ENCODE data around the gene C20orf202. TPM values are rescaled to one million over a fixed set of nuclear protein-coding genes. Genes with fewer than 3 reads are reported as not detected.

The C20orf202 gene
- under 1 TPM in 1 of 5 experiments, not detected in 4; 0.22 TPM for total RNA-seq
- under 1 TPM in 1 of 2 donors, not detected in 1; 0.22 TPM for polyA plus RNA-seq
- total RNA-seq, result not detected

GRCh38 chr20:1202762-1203504 lies at the start of gene C20orf202:
Gene C20orf202 (plus strand): TSS chr20:1203454. CDS start chr20:1203586, 132 bp downstream.
- H3K27ac ChIP-seq (ENCODE audit: low read depth, low read length), result no peak within 1 kb of the TSS
- H3K27me3 Mint-ChIP-seq, result peaks cover 0 to 5% (median 0%) of the 10 kb centered on the region in 5 donors
- no peaks in the 10 kb centered on the region for H3K4me1 ChIP-seq (ENCODE audit: control insufficient read depth in 2 of 2, insufficient read depth in 2 of 2, low read length in 2 of 2)
- no peak within 1 kb of the TSS for H3K27ac Mint-ChIP-seq
- intact Hi-C loops (cut with micrococcal nuclease), result no loop called here
- H3K4me3 ChIP-seq (ENCODE audit: low read length), result no peak within 1 kb of the TSS
- no peaks in the 10 kb centered on the region for H3K36me3 ChIP-seq (ENCODE audit: control insufficient read depth in 2 of 3, insufficient read depth in 3 of 3, low read length in 3 of 3)
- ChIA-PET CTCF (no interaction called here), POLR2A (no interaction called here)
- DNase-seq (no peak), ATAC-seq (no peak)
- H3K27me3 ChIP-seq (ENCODE audit: control insufficient read depth in 2 of 2, insufficient read depth in 2 of 2, low read length in 2 of 2), result no peaks in the 10 kb centered on the region
- no peaks in the 10 kb centered on the region for H3K9me3 Mint-ChIP-seq
- no peaks in the 10 kb centered on the region for H3K36me3 Mint-ChIP-seq
- no peaks in the 10 kb centered on the region for H3K9me3 ChIP-seq (ENCODE audit: control insufficient read depth in 2 of 3, low read length in 3 of 3)
- no peak within 1 kb of the TSS for H3K4me3 Mint-ChIP-seq
- H3K4me1 Mint-ChIP-seq, result peaks cover 2 to 18% (median 9%) of the 10 kb centered on the region in 7 donors

GRCh38 chr20:1154226-1154625 lies 49.0 kb upstream of the C20orf202 start:
- no peaks in the 10 kb centered on the region for H3K27me3 ChIP-seq (ENCODE audit: control insufficient read depth in 2 of 2, insufficient read depth in 2 of 2, low read length in 2 of 2)
- Mint-ChIP-seq H3K36me3 (peaks cover 37 to 72% (median 67%) of the 10 kb centered on the region in 5 donors), H3K9me3 (peaks cover 0 to 18% (median 3%) of the 10 kb centered on the region in 11 donors), H3K27me3 (no peaks in the 10 kb centered on the region), H3K4me3 (no peak overlapping the region), H3K27ac (no peak overlapping the region), H3K4me1 (peaks cover 3 to 24% (median 14%) of the 10 kb centered on the region in 7 donors)
- ChIA-PET CTCF (no interaction called here), POLR2A (no interaction called here)
- no peaks in the 10 kb centered on the region for H3K9me3 ChIP-seq (ENCODE audit: control insufficient read depth in 2 of 3, low read length in 3 of 3)
- no peak for ATAC-seq
- intact Hi-C loops (cut with micrococcal nuclease), result no loop called here
- H3K27ac ChIP-seq (ENCODE audit: low read depth, low read length), result no peak overlapping the region
- H3K36me3 ChIP-seq (ENCODE audit: control insufficient read depth in 2 of 3, insufficient read depth in 3 of 3, low read length in 3 of 3), result peaks cover 0 to 45% (median 4%) of the 10 kb centered on the region in 3 experiments
- no peak overlapping the region for H3K4me3 ChIP-seq (ENCODE audit: low read length)
- DNase-seq, result no peak
- no peaks in the 10 kb centered on the region for H3K4me1 ChIP-seq (ENCODE audit: control insufficient read depth in 2 of 2, insufficient read depth in 2 of 2, low read length in 2 of 2)

- intact Hi-C loops (cut with micrococcal nuclease), result no loop called here
- Mint-ChIP-seq H3K27ac (no peak overlapping the region), H3K4me3 (no peak overlapping the region), H3K36me3 (peaks cover 37 to 73% (median 67%) of the 10 kb centered on the region in 5 donors), H3K4me1 (peaks cover 3 to 24% (median 14%) of the 10 kb centered on the region in 7 donors), H3K27me3 (no peaks in the 10 kb centered on the region), H3K9me3 (peaks cover 0 to 18% (median 3%) of the 10 kb centered on the region in 11 donors)
- no peak for DNase-seq
- Histone ChIP-seq H3K9me3 (ENCODE audit: control insufficient read depth in 2 of 3, low read length in 3 of 3) (no peaks in the 10 kb centered on the region), H3K36me3 (ENCODE audit: control insufficient read depth in 2 of 3, insufficient read depth in 3 of 3, low read length in 3 of 3) (peaks cover 0 to 45% (median 4%) of the 10 kb centered on the region in 3 experiments), H3K27ac (ENCODE audit: low read depth, low read length) (no peak overlapping the region), H3K4me3 (ENCODE audit: low read length) (no peak overlapping the region), H3K4me1 (ENCODE audit: control insufficient read depth in 2 of 2, insufficient read depth in 2 of 2, low read length in 2 of 2) (no peaks in the 10 kb centered on the region), H3K27me3 (ENCODE audit: control insufficient read depth in 2 of 2, insufficient read depth in 2 of 2, low read length in 2 of 2) (no peaks in the 10 kb centered on the region)
- POLR2A ChIA-PET, result no interaction called here
- CTCF ChIA-PET, result no interaction called here
- no peak for ATAC-seq
Measured at GRCh38 chr20:1154691-1155090, 48.6 kb upstream of the C20orf202 start.

GRCh38 chr20:1155342-1155741 lies 47.9 kb upstream of the C20orf202 start:
- Histone ChIP-seq H3K4me1 (ENCODE audit: control insufficient read depth in 2 of 2, insufficient read depth in 2 of 2, low read length in 2 of 2) (no peaks in the 10 kb centered on the region), H3K27ac (ENCODE audit: low read depth, low read length) (no peak overlapping the region), H3K36me3 (ENCODE audit: control insufficient read depth in 2 of 3, insufficient read depth in 3 of 3, low read length in 3 of 3) (peaks cover 0 to 46% (median 4%) of the 10 kb centered on the region in 3 experiments), H3K4me3 (ENCODE audit: low read length) (no peak overlapping the region), H3K27me3 (ENCODE audit: control insufficient read depth in 2 of 2, insufficient read depth in 2 of 2, low read length in 2 of 2) (no peaks in the 10 kb centered on the region), H3K9me3 (ENCODE audit: control insufficient read depth in 2 of 3, low read length in 3 of 3) (no peaks in the 10 kb centered on the region)
- Mint-ChIP-seq H3K4me3 (no peak overlapping the region), H3K4me1 (peaks cover 3 to 24% (median 14%) of the 10 kb centered on the region in 7 donors), H3K27ac (no peak overlapping the region), H3K27me3 (no peaks in the 10 kb centered on the region), H3K9me3 (peaks cover 0 to 18% (median 3%) of the 10 kb centered on the region in 11 donors), H3K36me3 (peaks cover 37 to 79% (median 67%) of the 10 kb centered on the region in 5 donors)
- intact Hi-C loops (cut with micrococcal nuclease), result no loop called here
- CTCF ChIA-PET, result no interaction called here
- POLR2A ChIA-PET, result no interaction called here
- ATAC-seq (no peak), DNase-seq (no peak)

GRCh38 chr20:1160496-1160895 lies 42.8 kb upstream of the C20orf202 start:
- ATAC-seq, result no peak
- ChIA-PET POLR2A (no interaction called here), CTCF (no interaction called here)
- Histone ChIP-seq H3K4me1 (ENCODE audit: control insufficient read depth in 2 of 2, insufficient read depth in 2 of 2, low read length in 2 of 2) (no peaks in the 10 kb centered on the region), H3K4me3 (ENCODE audit: low read length) (no peak overlapping the region), H3K36me3 (ENCODE audit: control insufficient read depth in 2 of 3, insufficient read depth in 3 of 3, low read length in 3 of 3) (peaks cover 0 to 50% (median under 1%) of the 10 kb centered on the region in 3 experiments), H3K27ac (ENCODE audit: low read depth, low read length) (no peak overlapping the region), H3K9me3 (ENCODE audit: control insufficient read depth in 2 of 3, low read length in 3 of 3) (no peaks in the 10 kb centered on the region), H3K27me3 (ENCODE audit: control insufficient read depth in 2 of 2, insufficient read depth in 2 of 2, low read length in 2 of 2) (no peaks in the 10 kb centered on the region)
- Mint-ChIP-seq H3K9me3 (peaks cover 0 to 9% (median 3%) of the 10 kb centered on the region in 11 donors), H3K27me3 (no peaks in the 10 kb centered on the region), H3K4me3 (no peak overlapping the region), H3K27ac (no peak overlapping the region), H3K4me1 (peaks cover 0 to 2% (median 0%) of the 10 kb centered on the region in 7 donors), H3K36me3 (peaks cover 19 to 70% (median 33%) of the 10 kb centered on the region in 5 donors)
- intact Hi-C loops (cut with micrococcal nuclease), result no loop called here
- no peak for DNase-seq

- ATAC-seq (no peak), DNase-seq (no peak)
- Mint-ChIP-seq H3K9me3 (peaks cover 0 to 4% (median 2%) of the 10 kb centered on the region in 11 donors), H3K27me3 (no peaks in the 10 kb centered on the region), H3K4me3 (no peak overlapping the region), H3K27ac (no peak overlapping the region), H3K36me3 (peaks cover 19 to 70% (median 31%) of the 10 kb centered on the region in 5 donors), H3K4me1 (peaks cover 0 to 2% (median 0%) of the 10 kb centered on the region in 7 donors)
- no peak overlapping the region for H3K27ac ChIP-seq (ENCODE audit: low read depth, low read length)
- intact Hi-C loops (cut with micrococcal nuclease), result no loop called here
- ChIA-PET CTCF (no interaction called here), POLR2A (interaction anchor here (0.7 kb wide), 1 partner anchor 277 kb away, joined by 3 read pairs; no protein-coding TSS in a partner anchor)
- H3K4me3 ChIP-seq (ENCODE audit: low read length), result no peak overlapping the region
- no peaks in the 10 kb centered on the region for H3K4me1 ChIP-seq (ENCODE audit: control insufficient read depth in 2 of 2, insufficient read depth in 2 of 2, low read length in 2 of 2)
- no peaks in the 10 kb centered on the region for H3K9me3 ChIP-seq (ENCODE audit: control insufficient read depth in 2 of 3, low read length in 3 of 3)
- H3K27me3 ChIP-seq (ENCODE audit: control insufficient read depth in 2 of 2, insufficient read depth in 2 of 2, low read length in 2 of 2), result no peaks in the 10 kb centered on the region
- H3K36me3 ChIP-seq (ENCODE audit: control insufficient read depth in 2 of 3, insufficient read depth in 3 of 3, low read length in 3 of 3), result peaks cover 0 to 52% (median 0%) of the 10 kb centered on the region in 3 experiments
Measured at GRCh38 chr20:1160991-1161390, 42.3 kb upstream of the C20orf202 start.
